WTC11 (cell line): ENCODE data around the gene TMED4. TPM values are rescaled to one million over a fixed set of nuclear protein-coding genes. Genes with fewer than 3 reads are reported as not detected.
A peak's percentile ranks its signal among the peaks of the same experiment; 100 is the strongest.

Experiments used
- ATAC-seq: fragments of 200-7000 bp; cut with Tn5 transposase; 2 replicates; pipeline ENCODE4 v1.10.0; 2021; ENCODE audit warnings: mild to moderate bottlenecking, moderate library complexity
- CTCF ChIA-PET: fragments of 300-600 bp; sonication (Branson Sonifier 250); formaldehyde crosslinking; loops from one replicate; lab custom pipeline; 2021; ENCODE audit warnings: antibody characterized with exemption; lab: Charles Lee
- POLR2A ChIA-PET: fragments of 350-600 bp; sonication (Branson Sonifier 250); formaldehyde crosslinking; loops from one replicate; lab custom pipeline; 2021; ENCODE audit warnings: antibody characterized with exemption; lab: Charles Lee
- DNase-seq: peaks from one replicate; pipeline ENCODE4 v3.0.0; 2021; ENCODE audit warnings: low spot score
- H3K27ac Mint-ChIP-seq: 2 replicates; pipeline ENCODE4 v1.8.0; 2021; ENCODE audit warnings: mixed read lengths
- H3K27me3 Mint-ChIP-seq: 2 replicates; pipeline ENCODE4 v1.8.0; 2021; ENCODE audit warnings: low read depth, mild to moderate bottlenecking, moderate library complexity, mixed read lengths
- H3K36me3 Mint-ChIP-seq: 2 replicates; pipeline ENCODE4 v1.8.0; 2021; ENCODE audit warnings: mixed read lengths
- H3K4me1 Mint-ChIP-seq: 2 replicates; pipeline ENCODE4 v1.8.0; 2022; ENCODE audit warnings: mixed read lengths
- H3K4me3 Mint-ChIP-seq: 2 replicates; pipeline ENCODE4 v1.8.0; 2021; ENCODE audit warnings: mild to moderate bottlenecking, moderate library complexity, mixed read lengths
- H3K9me3 Mint-ChIP-seq: 2 replicates; pipeline ENCODE4 v1.8.0; 2021; ENCODE audit warnings: mixed read lengths
- ESRRA ChIP-seq: sonication (generic); formaldehyde crosslinking; IDR thresholded peaks from 2 replicates; pipeline ENCODE4 v1.8.1; 2022; ENCODE audit warnings: mild to moderate bottlenecking, missing genetic modification reagents, borderline replicate concordance
- GRHL2 ChIP-seq: fragments of 250-450 bp; sonication (Bioruptor Pico); IDR thresholded peaks from 2 replicates; pipeline ENCODE4 v1.8.0; 2022; ENCODE audit warnings: mild to moderate bottlenecking, moderate library complexity; ENCODE audit not compliant: insufficient replicate concordance, severe bottlenecking
- KAT7 ChIP-seq: sonication (generic); formaldehyde crosslinking; IDR thresholded peaks from 2 replicates; pipeline ENCODE4 v1.8.1; 2023; ENCODE audit warnings: missing genetic modification reagents, mild to moderate bottlenecking, borderline replicate concordance
- MXD4 ChIP-seq: fragments of 250-450 bp; sonication (Bioruptor Pico); IDR thresholded peaks from 2 replicates; pipeline ENCODE4 v1.8.0; 2021; ENCODE audit warnings: mild to moderate bottlenecking, moderate library complexity, borderline replicate concordance
- NFATC4 ChIP-seq: fragments of 250-450 bp; sonication (Bioruptor Pico); IDR thresholded peaks from 2 replicates; pipeline ENCODE4 v1.9.0; 2021; ENCODE audit warnings: mild to moderate bottlenecking
- NFYB ChIP-seq: sonication (generic); formaldehyde crosslinking; conservative IDR thresholded peaks from 2 replicates; pipeline ENCODE4 v1.8.0; 2022; ENCODE audit warnings: low read depth, missing genetic modification reagents
- SMAD3 ChIP-seq: sonication (generic); formaldehyde crosslinking; IDR thresholded peaks from 2 replicates; pipeline ENCODE4 v1.8.0; 2022; ENCODE audit warnings: missing genetic modification reagents, mild to moderate bottlenecking, borderline replicate concordance
- SOX15 ChIP-seq: fragments of 250-450 bp; sonication (Bioruptor Pico); IDR thresholded peaks from 2 replicates; pipeline ENCODE4 v1.9.0; 2021; ENCODE audit warnings: mild to moderate bottlenecking
- ZNF138 ChIP-seq: sonication (generic); formaldehyde crosslinking; conservative IDR thresholded peaks from 2 replicates; pipeline ENCODE4 v1.8.1; 2022; ENCODE audit warnings: mild to moderate bottlenecking, moderate library complexity, missing genetic modification reagents
- ZNF232 ChIP-seq: sonication (generic); formaldehyde crosslinking; IDR thresholded peaks from 2 replicates; pipeline ENCODE4 v1.8.0; 2022; ENCODE audit warnings: mild to moderate bottlenecking, missing genetic modification reagents
- ZNF281 ChIP-seq: sonication (generic); formaldehyde crosslinking; IDR thresholded peaks from 2 replicates; pipeline ENCODE4 v1.8.0; 2023; ENCODE audit warnings: mild to moderate bottlenecking, missing genetic modification reagents
- ZNF423 ChIP-seq: fragments of 250-450 bp; sonication (Bioruptor Pico); IDR thresholded peaks from 2 replicates; pipeline ENCODE4 v2.1.2; 2022; ENCODE audit warnings: mild to moderate bottlenecking, moderate library complexity
- ZNF512 ChIP-seq: sonication (generic); formaldehyde crosslinking; IDR thresholded peaks from 2 replicates; pipeline ENCODE4 v1.8.1; 2022; ENCODE audit warnings: missing genetic modification reagents, borderline replicate concordance
- total RNA-seq: library from RNA; stranded (reverse); gene quantifications from 3 replicates; pipeline ENCODE4 v1.2.3, GENCODE V29; 2021
- TF ChIP-seq, protein P1 (sequence below): sonication (generic); formaldehyde crosslinking; IDR thresholded peaks from 2 replicates; pipeline ENCODE4 v1.8.0; 2022; ENCODE audit warnings: mild to moderate bottlenecking, missing genetic modification reagents
- TF ChIP-seq, protein P2 (sequence below): sonication (generic); formaldehyde crosslinking; IDR thresholded peaks from 2 replicates; pipeline ENCODE4 v1.8.0; 2022; ENCODE audit warnings: missing genetic modification reagents

TMED4 gene
- total RNA-seq, 1 experiment from 2014 or later, result 58.6 TPM

GRCh38 chr7:44548893-44549292 lies 33.1 kb downstream of the TMED4 start:
- H3K9me3 Mint-ChIP-seq, result no peaks in the 10 kb centered on the region
- peaks cover 8% of the 10 kb centered on the region for H3K4me1 Mint-ChIP-seq
- ChIA-PET POLR2A (no interaction called here), CTCF (interaction anchor here (1.4 to 3.3 kb wide), 2 partner anchors 14 to 17 kb away, joined by 3 to 19 read pairs; no protein-coding TSS in a partner anchor)
- no peak for ATAC-seq
- no peaks in the 10 kb centered on the region for H3K36me3 Mint-ChIP-seq
- no peak overlapping the region for H3K27ac Mint-ChIP-seq
- no peak overlapping the region for H3K4me3 Mint-ChIP-seq
- DNase-seq, result no peak
- TF ChIP-seq GRHL2 (CRISPR knock-in tag), result no peak
- TF ChIP-seq, protein P1, sequence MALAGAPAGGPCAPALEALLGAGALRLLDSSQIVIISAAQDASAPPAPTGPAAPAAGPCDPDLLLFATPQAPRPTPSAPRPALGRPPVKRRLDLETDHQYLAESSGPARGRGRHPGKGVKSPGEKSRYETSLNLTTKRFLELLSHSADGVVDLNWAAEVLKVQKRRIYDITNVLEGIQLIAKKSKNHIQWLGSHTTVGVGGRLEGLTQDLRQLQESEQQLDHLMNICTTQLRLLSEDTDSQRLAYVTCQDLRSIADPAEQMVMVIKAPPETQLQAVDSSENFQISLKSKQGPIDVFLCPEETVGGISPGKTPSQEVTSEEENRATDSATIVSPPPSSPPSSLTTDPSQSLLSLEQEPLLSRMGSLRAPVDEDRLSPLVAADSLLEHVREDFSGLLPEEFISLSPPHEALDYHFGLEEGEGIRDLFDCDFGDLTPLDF, result no peak
- no peaks in the 10 kb centered on the region; the same call in 1 of the 2 replicates for H3K27me3 Mint-ChIP-seq

DNA sequence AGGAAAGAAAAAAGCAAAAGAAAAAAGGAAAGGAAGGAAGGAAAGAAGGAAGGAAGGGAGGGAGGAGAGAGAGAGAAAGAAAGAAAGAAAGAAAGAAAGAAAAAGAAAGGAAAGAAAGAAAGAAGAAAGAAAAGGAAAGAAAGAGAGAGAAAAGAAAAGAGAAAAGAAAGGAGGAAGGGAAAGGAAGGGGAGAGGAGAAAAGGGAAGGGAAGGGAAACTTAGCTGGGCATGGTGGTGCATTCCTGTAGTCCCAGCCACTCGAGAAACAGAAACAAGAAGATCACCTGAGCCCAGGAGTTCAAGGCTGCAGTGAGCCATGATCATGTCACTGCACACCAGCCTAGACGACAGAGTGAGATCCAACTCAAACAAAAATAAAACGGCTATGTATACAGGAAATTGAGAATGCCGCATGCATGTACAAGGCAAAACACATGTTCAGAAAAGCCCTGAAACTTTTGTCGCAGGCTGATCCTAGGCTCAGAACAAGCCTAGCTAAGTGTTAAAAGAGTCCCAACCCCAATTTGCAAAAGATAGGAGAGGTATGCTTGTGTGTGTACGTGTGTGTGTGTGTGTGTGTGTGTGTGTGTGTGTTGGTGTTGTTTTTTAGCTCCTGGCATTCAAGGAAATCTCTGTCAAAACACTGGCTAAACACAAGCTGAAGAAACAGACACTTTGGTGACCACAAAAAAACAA lies 34.3 kb downstream of the TMED4 start:
- DNase-seq, result no peak
- POLR2A ChIA-PET, result interaction anchor here (0.7 kb wide), 1 partner anchor 381 kb away, joined by 4 read pairs; no protein-coding TSS in a partner anchor
- H3K27me3 Mint-ChIP-seq, result no peaks in the 10 kb centered on the region; the same call in 1 of the 2 replicates
- H3K4me1 Mint-ChIP-seq, result peaks cover 8% of the 10 kb centered on the region
- H3K27ac Mint-ChIP-seq, result no peak overlapping the region
- no peaks in the 10 kb centered on the region for H3K36me3 Mint-ChIP-seq
- H3K9me3 Mint-ChIP-seq, result no peaks in the 10 kb centered on the region
- ATAC-seq, result no peak
- CTCF ChIA-PET, result interaction anchor here (0.6 to 3.3 kb wide), 3 partner anchors 13 to 116 kb away, joined by 3 to 19 read pairs (median 6); no protein-coding TSS in a partner anchor
- TF ChIP-seq, protein P2, sequence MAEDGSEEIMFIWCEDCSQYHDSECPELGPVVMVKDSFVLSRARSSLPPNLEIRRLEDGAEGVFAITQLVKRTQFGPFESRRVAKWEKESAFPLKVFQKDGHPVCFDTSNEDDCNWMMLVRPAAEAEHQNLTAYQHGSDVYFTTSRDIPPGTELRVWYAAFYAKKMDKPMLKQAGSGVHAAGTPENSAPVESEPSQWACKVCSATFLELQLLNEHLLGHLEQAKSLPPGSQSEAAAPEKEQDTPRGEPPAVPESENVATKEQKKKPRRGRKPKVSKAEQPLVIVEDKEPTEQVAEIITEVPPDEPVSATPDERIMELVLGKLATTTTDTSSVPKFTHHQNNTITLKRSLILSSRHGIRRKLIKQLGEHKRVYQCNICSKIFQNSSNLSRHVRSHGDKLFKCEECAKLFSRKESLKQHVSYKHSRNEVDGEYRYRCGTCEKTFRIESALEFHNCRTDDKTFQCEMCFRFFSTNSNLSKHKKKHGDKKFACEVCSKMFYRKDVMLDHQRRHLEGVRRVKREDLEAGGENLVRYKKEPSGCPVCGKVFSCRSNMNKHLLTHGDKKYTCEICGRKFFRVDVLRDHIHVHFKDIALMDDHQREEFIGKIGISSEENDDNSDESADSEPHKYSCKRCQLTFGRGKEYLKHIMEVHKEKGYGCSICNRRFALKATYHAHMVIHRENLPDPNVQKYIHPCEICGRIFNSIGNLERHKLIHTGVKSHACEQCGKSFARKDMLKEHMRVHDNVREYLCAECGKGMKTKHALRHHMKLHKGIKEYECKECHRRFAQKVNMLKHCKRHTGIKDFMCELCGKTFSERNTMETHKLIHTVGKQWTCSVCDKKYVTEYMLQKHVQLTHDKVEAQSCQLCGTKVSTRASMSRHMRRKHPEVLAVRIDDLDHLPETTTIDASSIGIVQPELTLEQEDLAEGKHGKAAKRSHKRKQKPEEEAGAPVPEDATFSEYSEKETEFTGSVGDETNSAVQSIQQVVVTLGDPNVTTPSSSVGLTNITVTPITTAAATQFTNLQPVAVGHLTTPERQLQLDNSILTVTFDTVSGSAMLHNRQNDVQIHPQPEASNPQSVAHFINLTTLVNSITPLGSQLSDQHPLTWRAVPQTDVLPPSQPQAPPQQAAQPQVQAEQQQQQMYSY (CRISPR knock-in tag), result no peak
- peak; percentile 95; the same call in 1 of the 2 replicates for TF ChIP-seq ZNF512 (CRISPR knock-in tag)
- H3K4me3 Mint-ChIP-seq, result no peak overlapping the region

DNA sequence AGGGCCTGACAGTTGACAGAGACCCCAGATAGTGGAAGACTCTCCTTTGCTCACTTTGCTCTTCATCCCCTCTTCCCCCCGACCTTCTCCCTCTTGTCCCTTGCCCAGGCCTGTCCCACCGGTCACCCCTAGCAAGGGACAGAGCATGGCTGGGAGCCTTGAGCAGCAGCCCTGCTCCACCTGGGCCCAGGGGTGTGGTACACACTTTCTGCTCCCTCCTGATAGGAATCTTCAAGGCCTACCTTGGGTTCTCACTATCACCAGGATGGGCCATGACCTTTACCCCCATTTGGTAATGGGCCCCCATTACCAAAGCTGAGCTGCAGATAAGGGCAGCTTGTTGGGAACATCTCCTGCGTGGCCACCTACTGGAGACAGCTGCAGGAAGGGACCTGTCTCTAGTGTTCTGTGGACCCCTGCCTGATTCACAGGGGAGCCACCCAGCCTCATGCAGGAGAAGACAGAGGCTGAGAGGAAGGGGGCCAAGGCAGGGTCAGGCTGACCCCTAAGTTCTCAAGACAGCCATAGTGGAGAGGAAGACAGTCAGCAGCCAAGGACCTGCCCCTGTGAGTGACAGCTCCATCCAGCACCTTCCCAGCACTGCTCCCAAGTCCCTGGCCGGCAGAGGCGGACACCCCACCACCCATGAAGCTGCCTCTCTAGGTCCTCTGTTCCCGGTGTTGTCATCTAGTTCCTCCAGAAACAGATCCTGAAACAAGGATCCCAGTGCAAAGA lies 40.0 kb downstream of the TMED4 start:
- TF ChIP-seq KAT7 (no peak), NFYB (CRISPR knock-in tag) (no peak), ZNF232 (CRISPR knock-in tag) (no peak), NFATC4 (no peak), ZNF138 (CRISPR knock-in tag) (no peak), SMAD3 (CRISPR knock-in tag) (no peak), ZNF281 (CRISPR knock-in tag) (no peak), ZNF423 (CRISPR knock-in tag) (no peak), ESRRA (CRISPR knock-in tag) (no peak), MXD4 (CRISPR knock-in tag) (no peak), SOX15 (CRISPR knock-in tag) (no peak)
- no peaks in the 10 kb centered on the region for H3K36me3 Mint-ChIP-seq
- H3K27ac Mint-ChIP-seq, result no peak overlapping the region
- no peaks in the 10 kb centered on the region for H3K9me3 Mint-ChIP-seq
- no peak overlapping the region for H3K4me3 Mint-ChIP-seq
- peaks cover 4% of the 10 kb centered on the region; the same call in 1 of the 2 replicates for H3K4me1 Mint-ChIP-seq
- ChIA-PET POLR2A (no interaction called here), CTCF (interaction anchor here (0.6 to 4.2 kb wide), 6 partner anchors 7 to 276 kb away, joined by 3 to 28 read pairs (median 4); no protein-coding TSS in a partner anchor)
- ATAC-seq, result no peak
- DNase-seq, result no peak
- H3K27me3 Mint-ChIP-seq, result no peaks in the 10 kb centered on the region
